ENCODE results near the gene GRB10.
A peak's percentile ranks its signal among the peaks of the same experiment; 100 is the strongest.

The GRB10 gene

DNA sequence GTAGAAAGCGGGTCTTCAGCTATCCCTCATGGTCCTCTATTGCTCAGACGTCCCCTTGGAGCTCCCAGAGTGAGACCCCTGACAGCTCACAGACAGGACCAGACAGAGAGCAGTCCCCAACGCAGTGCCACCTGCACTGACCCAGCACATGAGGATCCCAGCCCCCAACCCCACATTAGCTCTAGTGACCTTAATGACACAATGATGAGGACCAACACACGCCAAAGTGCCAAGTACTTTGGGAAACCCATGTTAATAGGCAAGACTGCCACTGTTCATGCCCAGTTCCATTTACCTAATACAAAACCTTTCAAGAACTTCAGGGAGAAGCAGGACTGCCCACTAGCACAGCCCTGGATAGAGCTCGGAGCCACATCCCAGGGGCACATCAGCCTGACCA, 5.7 kb upstream of the GRB10 start:
- 96% methylated on average over 5 of the region's 5 CpGs for WGBS
- H2AFZ ChIP-seq (ENCODE audit: low read depth, low read length), result no peak overlapping the region
- H3K36me3 ChIP-seq (ENCODE audit: control insufficient read depth in 1 of 2, insufficient read depth in 2 of 2, low read depth in 1 of 2, low read length in 2 of 2), result peaks cover 0 to 14% of the 10 kb centered on the region in 2 experiments
- H3K4me3 ChIP-seq (ENCODE audit: insufficient read depth in 1 of 2, low read depth in 1 of 2, low read length in 2 of 2), result no peak overlapping the region
- H3K27me3 ChIP-seq (ENCODE audit: control insufficient read depth in 1 of 2, insufficient read depth in 1 of 2, low read length in 2 of 2), result no peaks in the 10 kb centered on the region
- H3K27ac ChIP-seq (ENCODE audit: low read length, poor library complexity, severe bottlenecking), result no peak overlapping the region
- no peak overlapping the region for H3K4me2 ChIP-seq (ENCODE audit: low read length, poor library complexity, severe bottlenecking)
- no peak overlapping the region for H3K4ac ChIP-seq (ENCODE audit: low read depth in 1 of 2, low read length in 2 of 2)
- no peak overlapping the region for H2AK5ac ChIP-seq (ENCODE audit: low read length, severe bottlenecking)
- no peak overlapping the region for H4K8ac ChIP-seq (ENCODE audit: low read length)
- no peak overlapping the region for H2BK120ac ChIP-seq (ENCODE audit: low read depth, low read length)
- H4K91ac ChIP-seq (ENCODE audit: low read length), result no peak overlapping the region
- peaks cover 9% of the 10 kb centered on the region for H3K79me1 ChIP-seq (replicated peaks; ENCODE audit: low read length, poor library complexity, severe bottlenecking)
- H3K9me3 ChIP-seq (ENCODE audit: control insufficient read depth, low read length), result peaks cover 5% of the 10 kb centered on the region
- no peak overlapping the region for H3K23ac ChIP-seq (ENCODE audit: low read length in 2 of 2)
- H3K9ac ChIP-seq (ENCODE audit: low read length), result no peak overlapping the region
- H2BK15ac ChIP-seq (ENCODE audit: low read depth, poor library complexity, severe bottlenecking), result no peak overlapping the region
- H3K4me1 ChIP-seq (ENCODE audit: control insufficient read depth, insufficient read depth, low read depth, low read length), result peaks cover 12% of the 10 kb centered on the region
- no peak overlapping the region for H3K14ac ChIP-seq (ENCODE audit: low read length in 2 of 2)
- H2BK5ac ChIP-seq (ENCODE audit: low read depth, low read length, poor library complexity, severe bottlenecking), result no peak overlapping the region
- no peak overlapping the region for H3K18ac ChIP-seq (ENCODE audit: low read depth in 1 of 2, low read length in 2 of 2)
- no peak for DNase-seq
- H2BK12ac ChIP-seq (ENCODE audit: low read length in 2 of 2), result no peak overlapping the region

DNA sequence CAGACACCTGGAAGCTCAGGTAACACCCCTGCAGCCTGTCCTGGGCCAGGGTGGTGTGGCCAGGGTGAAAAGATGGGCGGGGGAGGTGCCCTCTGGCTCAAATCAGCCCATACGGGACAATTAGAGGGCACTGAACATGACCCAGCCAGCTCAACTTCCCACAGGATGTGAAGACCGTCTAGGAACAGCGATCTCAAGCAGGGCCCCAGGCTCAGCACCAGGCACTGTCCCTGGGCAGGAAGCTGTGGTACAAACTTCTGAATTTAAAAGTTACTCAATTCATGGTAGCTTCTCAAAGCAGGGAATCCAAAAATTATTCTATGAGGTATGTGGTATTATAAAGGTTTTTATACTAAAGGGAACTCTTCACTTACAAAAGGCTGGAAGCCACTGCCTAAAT, 5.1 kb upstream of the GRB10 start:
- Histone ChIP-seq H2AFZ (ENCODE audit: low read depth, low read length) (no peak overlapping the region), H3K18ac (ENCODE audit: low read depth in 1 of 2, low read length in 2 of 2) (no peak overlapping the region), H2BK120ac (ENCODE audit: low read depth, low read length) (no peak overlapping the region), H2BK5ac (ENCODE audit: low read depth, low read length, poor library complexity, severe bottlenecking) (no peak overlapping the region), H2BK12ac (ENCODE audit: low read length in 2 of 2) (no peak overlapping the region), H3K27ac (ENCODE audit: low read length, poor library complexity, severe bottlenecking) (no peak overlapping the region), H3K27me3 (ENCODE audit: control insufficient read depth in 1 of 2, insufficient read depth in 1 of 2, low read length in 2 of 2) (no peaks in the 10 kb centered on the region), H4K91ac (ENCODE audit: low read length) (no peak overlapping the region), H2AK5ac (ENCODE audit: low read length, severe bottlenecking) (no peak overlapping the region), H4K8ac (ENCODE audit: low read length) (no peak overlapping the region), H3K9ac (ENCODE audit: low read length) (no peak overlapping the region), H3K4ac (ENCODE audit: low read depth in 1 of 2, low read length in 2 of 2) (no peak overlapping the region), H3K4me2 (ENCODE audit: low read length, poor library complexity, severe bottlenecking) (no peak overlapping the region), H3K23ac (ENCODE audit: low read length in 2 of 2) (no peak overlapping the region), H3K36me3 (ENCODE audit: control insufficient read depth in 1 of 2, insufficient read depth in 2 of 2, low read depth in 1 of 2, low read length in 2 of 2) (peaks cover 0 to 14% of the 10 kb centered on the region in 2 experiments), H3K4me3 (ENCODE audit: insufficient read depth in 1 of 2, low read depth in 1 of 2, low read length in 2 of 2) (no peak overlapping the region), H2BK15ac (ENCODE audit: low read depth, poor library complexity, severe bottlenecking) (no peak overlapping the region), H3K79me1 (replicated peaks; ENCODE audit: low read length, poor library complexity, severe bottlenecking) (peaks cover 13% of the 10 kb centered on the region), H3K14ac (ENCODE audit: low read length in 2 of 2) (no peak overlapping the region), H3K9me3 (ENCODE audit: control insufficient read depth, low read length) (peaks cover 5% of the 10 kb centered on the region), H3K4me1 (ENCODE audit: control insufficient read depth, insufficient read depth, low read depth, low read length) (peaks cover 18% of the 10 kb centered on the region)
- 96% methylated on average over 4 of the region's 4 CpGs for WGBS
- no peak for DNase-seq

DNA sequence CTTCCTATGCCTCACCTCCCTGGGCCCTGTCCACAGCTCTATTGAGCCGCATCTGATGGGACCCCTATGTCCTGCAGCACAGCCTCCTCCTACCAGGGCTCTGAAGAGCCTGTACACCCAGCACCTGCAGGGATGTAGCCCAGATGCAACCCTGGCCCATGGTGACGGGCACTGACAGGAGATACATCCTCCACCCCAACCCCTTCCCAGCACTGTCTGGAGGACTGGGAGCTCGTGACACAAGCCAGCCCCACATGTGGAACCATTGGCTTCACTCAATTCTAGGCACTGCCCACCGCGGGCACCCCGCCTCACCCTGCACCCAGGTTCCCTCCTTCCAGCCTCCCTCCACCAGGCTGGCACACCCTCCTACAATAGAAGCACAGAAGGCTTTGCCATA, 2.6 kb upstream of the GRB10 start:
- Histone ChIP-seq H2BK120ac (ENCODE audit: low read depth, low read length) (no peak overlapping the region), H3K4me1 (ENCODE audit: control insufficient read depth, insufficient read depth, low read depth, low read length) (peaks cover 23% of the 10 kb centered on the region), H3K4ac (ENCODE audit: low read depth in 1 of 2, low read length in 2 of 2) (no peak overlapping the region), H3K9me3 (ENCODE audit: control insufficient read depth, low read length) (peaks cover 5% of the 10 kb centered on the region), H3K36me3 (ENCODE audit: control insufficient read depth in 1 of 2, insufficient read depth in 2 of 2, low read depth in 1 of 2, low read length in 2 of 2) (peaks cover 0 to 14% of the 10 kb centered on the region in 2 experiments), H3K18ac (ENCODE audit: low read depth in 1 of 2, low read length in 2 of 2) (no peak overlapping the region), H4K8ac (ENCODE audit: low read length) (no peak overlapping the region), H3K4me3 (ENCODE audit: insufficient read depth in 1 of 2, low read depth in 1 of 2, low read length in 2 of 2) (no peak overlapping the region), H2BK5ac (ENCODE audit: low read depth, low read length, poor library complexity, severe bottlenecking) (no peak overlapping the region), H3K9ac (ENCODE audit: low read length) (no peak overlapping the region), H2AFZ (ENCODE audit: low read depth, low read length) (no peak overlapping the region), H3K4me2 (ENCODE audit: low read length, poor library complexity, severe bottlenecking) (no peak overlapping the region), H3K79me1 (replicated peaks; ENCODE audit: low read length, poor library complexity, severe bottlenecking) (peaks cover 16% of the 10 kb centered on the region), H3K27ac (ENCODE audit: low read length, poor library complexity, severe bottlenecking) (no peak overlapping the region), H3K27me3 (ENCODE audit: control insufficient read depth in 1 of 2, insufficient read depth in 1 of 2, low read length in 2 of 2) (no peaks in the 10 kb centered on the region), H2BK15ac (ENCODE audit: low read depth, poor library complexity, severe bottlenecking) (no peak overlapping the region), H2BK12ac (ENCODE audit: low read length in 2 of 2) (no peak overlapping the region), H4K91ac (ENCODE audit: low read length) (no peak overlapping the region), H3K23ac (ENCODE audit: low read length in 2 of 2) (no peak overlapping the region), H3K14ac (ENCODE audit: low read length in 2 of 2) (no peak overlapping the region), H2AK5ac (ENCODE audit: low read length, severe bottlenecking) (peak overlapping the region; percentile 17)
- WGBS, result over 99% methylated on average over 6 of the region's 6 CpGs
- no peak for DNase-seq

DNA sequence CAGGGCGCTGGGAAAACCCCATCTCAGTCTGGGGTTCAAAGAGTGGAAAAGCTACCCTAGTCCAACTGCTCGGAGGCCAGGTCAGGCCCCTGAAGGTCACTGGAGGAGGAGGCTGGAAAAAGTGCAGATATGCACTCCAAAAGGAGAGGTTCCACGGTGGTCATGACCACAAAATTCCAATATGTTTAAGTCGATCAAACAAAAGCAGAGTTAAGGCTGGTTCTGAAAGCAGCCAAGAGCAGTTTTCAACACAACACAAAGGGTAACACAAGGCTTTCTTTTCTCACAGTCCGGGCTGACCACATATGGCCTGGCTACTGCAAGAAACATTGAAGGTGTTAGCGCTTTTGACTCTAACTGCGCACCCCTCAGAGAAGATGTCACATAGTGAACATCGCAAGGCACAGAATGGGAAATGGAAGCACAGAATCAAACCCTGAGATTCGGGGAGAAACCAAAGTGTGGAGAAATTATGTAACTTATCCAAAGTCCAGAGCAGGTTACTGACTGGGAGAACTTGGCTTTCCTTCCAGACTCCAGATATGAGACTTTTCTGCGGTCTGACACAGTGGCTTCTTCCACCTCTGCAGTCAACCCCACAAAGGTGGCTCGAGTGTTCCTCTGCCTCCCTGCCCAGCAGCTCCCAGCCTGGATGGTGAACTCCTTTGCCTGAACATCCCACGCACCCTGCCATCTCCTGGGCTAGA, 1.3 kb upstream of the GRB10 start:
- Histone ChIP-seq H3K27me3 (ENCODE audit: control insufficient read depth in 1 of 2, insufficient read depth in 1 of 2, low read length in 2 of 2) (no peaks in the 10 kb centered on the region), H4K91ac (ENCODE audit: low read length) (no peak overlapping the region), H3K4me2 (ENCODE audit: low read length, poor library complexity, severe bottlenecking) (no peak overlapping the region), H3K14ac (ENCODE audit: low read length in 2 of 2) (peak overlapping the region in 1 of 2 experiments; percentile 77), H2BK5ac (ENCODE audit: low read depth, low read length, poor library complexity, severe bottlenecking) (no peak overlapping the region), H2AFZ (ENCODE audit: low read depth, low read length) (no peak overlapping the region), H3K18ac (ENCODE audit: low read depth in 1 of 2, low read length in 2 of 2) (no peak overlapping the region), H2BK12ac (ENCODE audit: low read length in 2 of 2) (peak overlapping the region in 1 of 2 experiments; percentile 48), H3K4ac (ENCODE audit: low read depth in 1 of 2, low read length in 2 of 2) (no peak overlapping the region), H3K23ac (ENCODE audit: low read length in 2 of 2) (peak overlapping the region in 1 of 2 experiments; percentile 38), H2BK15ac (ENCODE audit: low read depth, poor library complexity, severe bottlenecking) (no peak overlapping the region), H2AK5ac (ENCODE audit: low read length, severe bottlenecking) (no peak overlapping the region), H3K27ac (ENCODE audit: low read length, poor library complexity, severe bottlenecking) (no peak overlapping the region), H3K36me3 (ENCODE audit: control insufficient read depth in 1 of 2, insufficient read depth in 2 of 2, low read depth in 1 of 2, low read length in 2 of 2) (peaks cover 0 to 14% of the 10 kb centered on the region in 2 experiments), H3K79me1 (replicated peaks; ENCODE audit: low read length, poor library complexity, severe bottlenecking) (peaks cover 22% of the 10 kb centered on the region), H3K9me3 (ENCODE audit: control insufficient read depth, low read length) (peaks cover 5% of the 10 kb centered on the region), H2BK120ac (ENCODE audit: low read depth, low read length) (no peak overlapping the region), H4K8ac (ENCODE audit: low read length) (no peak overlapping the region), H3K9ac (ENCODE audit: low read length) (no peak overlapping the region), H3K4me3 (ENCODE audit: insufficient read depth in 1 of 2, low read depth in 1 of 2, low read length in 2 of 2) (no peak overlapping the region), H3K4me1 (ENCODE audit: control insufficient read depth, insufficient read depth, low read depth, low read length) (peaks cover 26% of the 10 kb centered on the region)
- DNase-seq, result peak; percentile 32
- 90% methylated on average over 12 of the region's 12 CpGs for WGBS

Data from mesenchymal stem cell (in vitro differentiated cells and primary cell).